H1 (cell line): ENCODE measurements around the gene NODAL.

Experiments used
- CREB1 ChIP-seq: IDR thresholded peaks from 2 replicates; pipeline ENCODE4 v1.6.1; 2012; ENCODE audit warnings: inconsistent platforms
- EP300 ChIP-seq, 2 experiments: IDR thresholded peaks; 1 replicate in 1 of 2; 2 replicates in 1 of 2; pipeline ENCODE4 v1.6.1; 2011 to 2012; ENCODE audit warnings: low read depth in 2 of 2, low read length in 2 of 2, mild to moderate bottlenecking in 2 of 2, borderline replicate concordance in 1 of 2, inconsistent platforms in 1 of 2, moderate library complexity in 1 of 2
- GABPA ChIP-seq: IDR thresholded peaks from 2 replicates; pipeline ENCODE4 v1.6.1; 2011; ENCODE audit warnings: mild to moderate bottlenecking, low read length, moderate library complexity, borderline replicate concordance; ENCODE audit not compliant: insufficient read depth
- HDAC6 ChIP-seq: IDR thresholded peaks from one replicate; pipeline ENCODE4 v1.7.1; 2012; ENCODE audit warnings: low read depth, mild to moderate bottlenecking, inconsistent platforms, low read length, moderate library complexity

DNA sequence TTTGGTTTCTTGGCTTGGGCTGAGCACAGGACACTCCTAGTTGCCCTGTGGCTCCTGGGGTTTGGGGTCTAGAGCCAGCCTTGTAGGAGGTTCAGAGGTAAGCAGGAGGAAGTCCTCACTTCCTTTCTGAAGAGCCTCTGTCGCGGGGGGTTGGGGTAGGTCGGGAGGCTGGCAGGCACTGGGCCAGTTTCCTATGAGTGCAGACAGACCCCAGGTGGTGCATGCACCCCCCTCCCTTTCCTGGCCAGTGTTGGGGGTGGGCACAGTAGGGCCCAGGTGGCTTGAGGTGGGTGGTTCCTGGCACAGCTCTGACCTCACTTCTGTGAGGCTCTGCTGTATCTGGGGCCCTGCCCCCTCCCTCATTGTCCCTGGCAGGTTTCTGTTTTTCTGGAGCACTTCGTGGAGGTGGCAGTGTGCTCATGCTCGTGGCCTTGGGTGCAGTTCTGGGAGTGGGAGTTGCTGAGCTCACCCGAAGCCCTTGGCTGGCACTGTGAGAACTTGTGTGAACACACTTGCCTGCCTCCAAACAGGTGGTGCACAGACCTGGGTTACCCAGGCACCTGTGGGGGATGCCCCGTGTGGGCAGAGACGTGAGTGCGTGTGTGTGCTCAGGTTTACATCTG is 38.9 kb upstream of the NODAL start:
- no peak for TF ChIP-seq HDAC6
- TF ChIP-seq CREB1: no peak
- TF ChIP-seq GABPA: no peak
- TF ChIP-seq EP300 (IDR thresholded peaks at IDR 0.05; ENCODE audit: borderline replicate concordance in 1 of 2, low read depth in 2 of 2, low read length in 2 of 2): no peak
